SH-SY5Y (cell line): ENCODE data around the gene PDE9A.

ENCODE experiments used
- GATA2 ChIP-seq: IDR thresholded peaks from 2 replicates; pipeline ENCODE4 v1.6.1; 2011; ENCODE audit warnings: mild to moderate bottlenecking, low read depth, low read length
- GATA3 ChIP-seq: IDR thresholded peaks from 2 replicates; pipeline ENCODE4 v1.6.1; 2011; ENCODE audit warnings: low read depth, mild to moderate bottlenecking, low read length, moderate library complexity

GRCh38 chr21:42770717-42771502 is 117.5 kb downstream of the PDE9A start:
- TF ChIP-seq GATA2 (no peak), GATA3 (no peak)
